ENCODE measurements around the gene CDC37. TPM values are rescaled to one million over a fixed set of nuclear protein-coding genes. Genes with fewer than 3 reads are reported as not detected.
"Not testable (repeated sequence)": the region's sequence is repeated elsewhere in the genome, so short reads cannot be mapped to it uniquely, and the experiment has no call there.

Gene CDC37
- total and polyA plus RNA-seq, 2 experiments from 2014 or later: 229 to 298 TPM

GRCh38 chr19:10412257-10412977 is 9.1 kb upstream of the CDC37 start:
- peaks cover 4% of the 10 kb centered on the region for H3K4me1 ChIP-seq (ENCODE audit: low read depth)
- no peak for DNase-seq (ENCODE audit: low read depth in 1 of 2, low spot score in 1 of 2)
- no peaks in the 10 kb centered on the region for H3K9me3 ChIP-seq (ENCODE audit: low read depth)
- no peak for TF ChIP-seq CTCF (IDR thresholded peaks at IDR 0.05; ENCODE audit: low read depth, low read length)
- no peak overlapping the region for H3K4me3 ChIP-seq
- no peaks in the 10 kb centered on the region for H3K36me3 ChIP-seq
- H3K27me3 ChIP-seq: peaks cover 18% of the 10 kb centered on the region
- no peak overlapping the region for H3K27ac ChIP-seq

GRCh38 chr19:10411224-10411623 is 7.9 kb upstream of the CDC37 start:
- H3K36me3 ChIP-seq; H3K9me3 ChIP-seq (ENCODE audit: low read depth); H3K4me3 ChIP-seq; DNase-seq (ENCODE audit: low read depth in 1 of 2, low spot score in 1 of 2); H3K27ac ChIP-seq; H3K4me1 ChIP-seq (ENCODE audit: low read depth): not testable (repeated sequence)
- peaks cover 23% of the 10 kb centered on the region for H3K27me3 ChIP-seq

- Histone ChIP-seq H3K27me3 (peaks cover 41% of the 10 kb centered on the region), H3K4me3 (no peak overlapping the region), H3K4me1 (ENCODE audit: low read depth) (peaks cover 4% of the 10 kb centered on the region), H3K36me3 (no peaks in the 10 kb centered on the region), H3K9me3 (ENCODE audit: low read depth) (no peaks in the 10 kb centered on the region), H3K27ac (no peak overlapping the region)
- DNase-seq (ENCODE audit: low read depth in 1 of 2, low spot score in 1 of 2): no peak
- TF ChIP-seq CTCF (IDR thresholded peaks at IDR 0.05; ENCODE audit: low read depth, low read length): no peak
Observed at GRCh38 chr19:10408511-10409283, 5.4 kb upstream of the CDC37 start.

GRCh38 chr19:10407096-10407495 is 3.8 kb upstream of the CDC37 start:
- Histone ChIP-seq H3K27me3 (peaks cover 41% of the 10 kb centered on the region), H3K9me3 (ENCODE audit: low read depth) (no peaks in the 10 kb centered on the region), H3K36me3 (no peaks in the 10 kb centered on the region), H3K4me1 (ENCODE audit: low read depth) (no peaks in the 10 kb centered on the region), H3K4me3 (no peak overlapping the region), H3K27ac (no peak overlapping the region)
- no peak for DNase-seq (ENCODE audit: low read depth in 1 of 2, low spot score in 1 of 2)
- no peak for TF ChIP-seq CTCF (IDR thresholded peaks at IDR 0.05; ENCODE audit: low read depth, low read length)

- no peak overlapping the region for H3K4me3 ChIP-seq
- TF ChIP-seq CTCF (IDR thresholded peaks at IDR 0.05; ENCODE audit: low read depth, low read length): no peak
Observed at GRCh38 chr19:10406191-10406590, 2.8 kb upstream of the CDC37 start.

More at GRCh38 chr19:10406191-10406590, 2.8 kb upstream of the CDC37 start:
- no peak overlapping the region for H3K27ac ChIP-seq
- H3K9me3 ChIP-seq (ENCODE audit: low read depth): no peaks in the 10 kb centered on the region
- H3K4me1 ChIP-seq (ENCODE audit: low read depth): no peaks in the 10 kb centered on the region
- peaks cover 41% of the 10 kb centered on the region for H3K27me3 ChIP-seq
- no peak for DNase-seq (ENCODE audit: low read depth in 1 of 2, low spot score in 1 of 2)
- no peaks in the 10 kb centered on the region for H3K36me3 ChIP-seq

All from cardiac muscle cell (in vitro differentiated cells and primary cell).